Mammary epithelial cell (primary cell): ENCODE results near the gene LZTS3.

Source experiments
- CTCF ChIP-seq, 2 donors: IDR thresholded peaks in 1 of 2; conservative IDR thresholded peaks in 1 of 2; 2 replicates each; pipeline ENCODE4 v1.5.1; 2011 to 2012; ENCODE audit warnings: inconsistent platforms in 2 of 2, low read length in 2 of 2, mild to moderate bottlenecking in 2 of 2, control low read depth in 1 of 2, low read depth in 1 of 2; ENCODE audit not compliant: insufficient read depth in 1 of 2; ENCODE audit errors: extremely low read depth in 1 of 2
- EZH2 ChIP-seq: IDR thresholded peaks from 2 replicates; pipeline ENCODE4 v1.6.1; 2012; ENCODE audit warnings: low read length, inconsistent platforms, borderline replicate concordance

GRCh38 chr20:3199206-3199605 is 25.9 kb upstream of the LZTS3 start:
- TF ChIP-seq CTCF (conservative IDR thresholded peaks at IDR 0.05 in 1 of 2, IDR thresholded peaks at IDR 0.05 in 1 of 2; ENCODE audit: extremely low read depth in 1 of 2, insufficient read depth in 1 of 2, low read depth in 1 of 2, low read length in 2 of 2) (no peak), EZH2 (no peak)
